Suprapubic skin (tissue), 4 donors: ENCODE results near the gene SNAPC2. TPM values are rescaled to one million over a fixed set of nuclear protein-coding genes. Genes with fewer than 3 reads are reported as not detected.

Experiments used
- DNase-seq, 2 donors: peaks; one replicate each; pipeline ENCODE4 v3.0.0-alpha.2; 2019; ENCODE audit warnings: low spot score in 2 of 2
- H3K27ac ChIP-seq: fragments of 200-600 bp; sonication (generic); one replicate; pipeline ENCODE4 v1.5.1; 2019
- H3K27me3 ChIP-seq: fragments of 200-600 bp; sonication (generic); one replicate; pipeline ENCODE4 v1.5.1; 2019
- H3K36me3 ChIP-seq: fragments of 200-600 bp; sonication (generic); one replicate; pipeline ENCODE4 v1.5.1; 2019
- H3K4me1 ChIP-seq: fragments of 200-600 bp; sonication (generic); one replicate; pipeline ENCODE4 v1.5.1; 2019
- H3K4me3 ChIP-seq: fragments of 200-600 bp; sonication (generic); one replicate; pipeline ENCODE4 v1.5.1; 2019; ENCODE audit warnings: mild to moderate bottlenecking
- H3K9me3 ChIP-seq: fragments of 200-600 bp; sonication (generic); one replicate; pipeline ENCODE4 v1.5.1; 2019
- EP300 ChIP-seq: sonication (generic); formaldehyde crosslinking; IDR thresholded peaks from one replicate; pipeline ENCODE4 v1.6.1; 2017; ENCODE audit warnings: antibody characterized with exemption
- POLR2A ChIP-seq, 2 donors: fragments of 450-650 bp; IDR thresholded peaks; one replicate each; pipeline ENCODE4 v1.6.1; 2017; ENCODE audit warnings: antibody characterized with exemption in 2 of 2, mild to moderate bottlenecking in 2 of 2, moderate library complexity in 2 of 2
- POLR2AphosphoS5 ChIP-seq, 3 donors: sonication (generic); formaldehyde crosslinking; IDR thresholded peaks; one replicate each; pipeline ENCODE4 v1.6.1; 2017; ENCODE audit warnings: antibody characterized with exemption in 3 of 3
- WGBS: methylation state at CpG from one replicate; pipeline ENCODE4 v1.1.5; 2018; 5-methylcytosine and 5-hydroxymethylcytosine counted together
- total RNA-seq, 4 donors: library from RNA; depleted of rRNA; stranded (reverse); fragments of >200 nt; gene quantifications; one replicate each; pipeline ENCODE4 v1.1.0, GENCODE V29; 2016
- TF ChIP-seq, protein P1 (sequence below), 2 donors: fragments of 200-600 bp in 1 of 2; fragments of 450-650 bp in 1 of 2; sonication (generic) in 1 of 2; IDR thresholded peaks; one replicate each; pipeline ENCODE4 v1.5.1; 2016 to 2019; ENCODE audit warnings: antibody characterized with exemption in 2 of 2, mild to moderate bottlenecking in 1 of 2, moderate library complexity in 1 of 2

The SNAPC2 gene
- total RNA-seq, 4 donors from 2014 or later, result 11.1 to 22.3 (median 19.6) TPM

DNA sequence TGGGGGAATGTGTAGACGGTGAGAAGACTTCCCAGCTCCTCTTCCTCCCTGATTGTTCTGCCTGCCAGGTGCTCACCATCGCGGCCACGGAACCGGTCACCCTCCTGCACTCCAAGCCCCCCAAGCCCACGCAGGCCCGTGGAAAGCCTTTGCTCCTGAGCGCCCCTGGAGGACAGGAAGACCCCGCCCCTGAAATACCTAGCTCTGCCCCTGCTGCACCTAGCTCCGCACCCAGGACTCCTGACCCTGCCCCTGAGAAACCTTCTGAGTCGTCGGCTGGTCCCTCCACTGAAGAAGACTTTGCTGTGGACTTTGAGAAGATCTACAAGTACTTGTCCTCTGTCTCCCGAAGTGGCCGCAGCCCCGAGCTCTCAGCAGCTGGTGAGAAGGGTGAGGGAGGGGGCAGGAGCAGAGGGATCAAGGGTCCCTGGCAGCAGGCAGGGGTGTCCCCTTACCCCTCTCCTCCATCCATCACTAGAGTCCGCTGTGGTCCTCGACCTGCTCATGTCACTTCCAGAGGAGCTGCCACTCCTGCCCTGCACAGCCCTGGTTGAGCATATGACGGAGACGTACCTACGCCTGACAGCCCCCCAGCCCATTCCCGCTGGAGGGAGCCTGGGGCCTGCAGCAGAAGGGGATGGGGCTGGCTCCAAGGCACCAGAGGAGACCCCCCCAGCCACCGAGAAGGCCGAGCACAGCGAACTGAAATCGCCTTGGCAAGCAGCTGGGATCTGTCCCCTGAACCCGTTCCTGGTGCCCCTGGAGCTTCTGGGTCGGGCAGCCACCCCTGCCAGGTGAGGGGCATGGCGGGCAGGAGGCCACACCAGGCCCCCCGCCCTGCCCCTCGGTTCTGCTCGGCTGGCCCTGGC lies 2.1 kb downstream of the SNAPC2 start:
- Histone ChIP-seq H3K9me3 (no peaks in the 10 kb centered on the region), H3K4me3 (peak overlapping the region; percentile 77), H3K36me3 (peaks cover 16% of the 10 kb centered on the region), H3K4me1 (peaks cover 86% of the 10 kb centered on the region), H3K27me3 (peaks cover 19% of the 10 kb centered on the region), H3K27ac (no peak overlapping the region)
- no peak for DNase-seq
- WGBS, result 93% methylated on average over 8 of the region's 31 CpGs
- TF ChIP-seq, protein P1, sequence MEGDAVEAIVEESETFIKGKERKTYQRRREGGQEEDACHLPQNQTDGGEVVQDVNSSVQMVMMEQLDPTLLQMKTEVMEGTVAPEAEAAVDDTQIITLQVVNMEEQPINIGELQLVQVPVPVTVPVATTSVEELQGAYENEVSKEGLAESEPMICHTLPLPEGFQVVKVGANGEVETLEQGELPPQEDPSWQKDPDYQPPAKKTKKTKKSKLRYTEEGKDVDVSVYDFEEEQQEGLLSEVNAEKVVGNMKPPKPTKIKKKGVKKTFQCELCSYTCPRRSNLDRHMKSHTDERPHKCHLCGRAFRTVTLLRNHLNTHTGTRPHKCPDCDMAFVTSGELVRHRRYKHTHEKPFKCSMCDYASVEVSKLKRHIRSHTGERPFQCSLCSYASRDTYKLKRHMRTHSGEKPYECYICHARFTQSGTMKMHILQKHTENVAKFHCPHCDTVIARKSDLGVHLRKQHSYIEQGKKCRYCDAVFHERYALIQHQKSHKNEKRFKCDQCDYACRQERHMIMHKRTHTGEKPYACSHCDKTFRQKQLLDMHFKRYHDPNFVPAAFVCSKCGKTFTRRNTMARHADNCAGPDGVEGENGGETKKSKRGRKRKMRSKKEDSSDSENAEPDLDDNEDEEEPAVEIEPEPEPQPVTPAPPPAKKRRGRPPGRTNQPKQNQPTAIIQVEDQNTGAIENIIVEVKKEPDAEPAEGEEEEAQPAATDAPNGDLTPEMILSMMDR (IDR thresholded peaks at IDR 0.05), result no peak
- no peak for TF ChIP-seq POLR2A (IDR thresholded peaks at IDR 0.05)
- no peak for TF ChIP-seq POLR2AphosphoS5 (IDR thresholded peaks at IDR 0.05)
- no peak for TF ChIP-seq EP300

DNA sequence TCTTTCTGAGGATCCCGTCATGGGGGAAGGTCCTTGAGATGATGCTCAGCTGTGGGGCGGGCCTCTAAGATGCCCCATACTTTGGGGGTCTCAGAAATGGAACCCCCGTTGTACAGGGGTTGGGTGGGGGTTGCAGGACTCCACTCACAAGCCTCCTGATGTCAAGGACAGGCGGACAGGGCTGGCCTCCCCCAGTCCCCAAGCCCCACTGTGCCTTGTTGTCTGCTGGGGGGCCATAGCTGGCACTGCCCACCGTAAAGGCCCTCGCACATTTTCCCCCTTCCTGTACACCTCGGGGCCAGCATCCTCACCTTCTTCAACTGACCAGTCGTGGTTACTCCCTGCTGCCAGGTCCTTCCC lies 2.7 kb downstream of the SNAPC2 start:
- no peaks in the 10 kb centered on the region for H3K9me3 ChIP-seq
- no peak for DNase-seq
- no peak overlapping the region for H3K4me3 ChIP-seq
- no peak for TF ChIP-seq EP300
- TF ChIP-seq POLR2A (IDR thresholded peaks at IDR 0.05), result no peak
- TF ChIP-seq, protein P1 (IDR thresholded peaks at IDR 0.05), result no peak
- TF ChIP-seq POLR2AphosphoS5 (IDR thresholded peaks at IDR 0.05), result no peak
- WGBS, result 93% methylated on average over 6 of the region's 8 CpGs
- H3K27me3 ChIP-seq, result peaks cover 13% of the 10 kb centered on the region
- no peak overlapping the region for H3K27ac ChIP-seq
- peaks cover 86% of the 10 kb centered on the region for H3K4me1 ChIP-seq
- peaks cover 16% of the 10 kb centered on the region for H3K36me3 ChIP-seq

DNA sequence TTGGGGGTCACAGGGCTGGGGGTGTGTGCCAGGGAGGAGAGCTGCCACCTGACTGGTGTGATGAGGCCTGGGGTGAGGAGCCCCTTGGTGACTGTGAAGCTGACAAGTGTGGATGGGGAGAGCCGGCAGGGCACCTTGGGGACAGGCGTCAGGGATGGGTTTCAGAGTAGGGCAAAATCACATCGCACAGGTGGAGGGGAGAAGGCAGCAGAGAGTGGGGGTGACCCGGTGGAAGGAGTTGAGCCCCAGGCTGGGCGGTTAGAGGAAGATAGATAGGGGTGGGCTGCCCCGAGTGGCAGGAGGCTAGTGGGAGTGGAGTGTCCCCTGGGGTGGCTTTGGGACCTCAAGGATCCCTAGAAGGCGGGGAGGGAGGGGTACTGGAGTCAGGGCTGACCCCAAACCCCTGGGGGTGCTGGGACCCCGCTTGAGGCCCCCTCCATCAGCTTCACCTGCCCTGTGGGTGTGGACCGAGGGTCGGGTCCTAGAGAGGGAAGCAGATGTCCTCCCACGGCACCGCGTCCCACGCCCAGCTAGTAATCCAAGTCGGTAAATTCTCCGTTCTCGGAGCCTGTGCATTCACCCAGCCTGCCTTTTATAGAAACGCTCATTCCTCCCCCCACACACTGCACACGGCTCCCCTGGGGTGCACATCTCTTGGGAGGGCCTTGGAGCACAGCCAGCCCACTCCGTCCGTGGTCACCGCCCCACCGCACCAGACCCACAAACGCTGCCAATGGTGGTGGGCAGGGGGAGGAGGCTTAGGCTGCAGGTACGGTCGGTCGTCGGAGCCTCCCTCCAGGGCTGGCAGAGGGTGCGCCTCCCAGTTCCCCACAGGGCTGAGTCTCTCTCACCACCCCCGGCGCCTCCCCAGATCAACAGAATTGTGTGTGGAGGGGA lies 3.4 kb downstream of the SNAPC2 start:
- TF ChIP-seq POLR2A (IDR thresholded peaks at IDR 0.05) (no peak), EP300 (no peak), POLR2AphosphoS5 (IDR thresholded peaks at IDR 0.05) (no peak)
- TF ChIP-seq, protein P1 (IDR thresholded peaks at IDR 0.05), result no peak
- Histone ChIP-seq H3K9me3 (no peaks in the 10 kb centered on the region), H3K27ac (no peak overlapping the region), H3K4me1 (peaks cover 86% of the 10 kb centered on the region), H3K4me3 (no peak overlapping the region), H3K36me3 (peaks cover 16% of the 10 kb centered on the region), H3K27me3 (peaks cover 7% of the 10 kb centered on the region)
- DNase-seq, result peak in 1 of 2 donors; percentile 66
- WGBS, result 80% methylated on average over 16 of the region's 31 CpGs

DNA sequence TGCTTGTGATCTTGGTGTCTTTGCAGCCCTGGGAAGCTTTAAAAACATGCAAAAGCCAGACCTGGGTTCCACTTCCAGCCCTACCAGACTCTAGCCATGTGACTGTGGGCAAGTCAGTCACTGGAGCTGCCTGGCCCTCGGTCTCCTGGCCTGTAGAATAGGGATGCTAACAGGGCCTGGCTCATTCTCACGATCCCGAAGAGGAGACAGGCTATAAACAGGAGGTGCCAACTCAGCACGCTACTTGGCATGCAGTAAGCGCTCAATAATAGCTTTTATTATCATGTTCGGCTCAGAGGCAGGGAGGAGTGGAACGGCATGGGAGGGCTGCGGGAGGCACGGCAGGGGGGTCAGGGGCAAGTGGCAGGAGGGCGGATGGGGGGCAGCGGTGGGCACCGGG lies 4.1 kb downstream of the SNAPC2 start:
- WGBS, result 51% methylated on average over 11 of the region's 12 CpGs
- H3K27me3 ChIP-seq, result peaks cover under 1% of the 10 kb centered on the region
- no peak overlapping the region for H3K27ac ChIP-seq
- no peak for TF ChIP-seq POLR2AphosphoS5 (IDR thresholded peaks at IDR 0.05)
- TF ChIP-seq POLR2A (IDR thresholded peaks at IDR 0.05), result no peak
- TF ChIP-seq, protein P1 (IDR thresholded peaks at IDR 0.05), result no peak
- no peak for TF ChIP-seq EP300
- no peaks in the 10 kb centered on the region for H3K9me3 ChIP-seq
- peak in 1 of 2 donors; percentile 69 for DNase-seq
- peaks cover 16% of the 10 kb centered on the region for H3K36me3 ChIP-seq
- peaks cover 83% of the 10 kb centered on the region for H3K4me1 ChIP-seq
- no peak overlapping the region for H3K4me3 ChIP-seq
